Medulla oblongata (tissue), 1 donor: ENCODE data around the gene DVL1.

Source experiments
- DNase-seq: peaks from one replicate; pipeline ENCODE4 v3.0.0-alpha.2; 2015; ENCODE audit errors: extremely low spot score

DVL1 gene

GRCh38 chr1:1356796-1357401 lies 7.7 kb upstream of the DVL1 start:
- no peak for DNase-seq

GRCh38 chr1:1356166-1356795 lies 7.1 kb upstream of the DVL1 start:
- no peak for DNase-seq

GRCh38 chr1:1355416-1355815 lies 6.2 kb upstream of the DVL1 start:
- DNase-seq, result no peak

- no peak for DNase-seq
These were observed 5.3 kb upstream of the DVL1 start for GRCh38 chr1:1354271-1355247.

GRCh38 chr1:1353389-1354151 lies 4.4 kb upstream of the DVL1 start:
- no peak for DNase-seq

GRCh38 chr1:1352786-1353388 lies 3.7 kb upstream of the DVL1 start:
- DNase-seq, result no peak

- no peak for DNase-seq
These were observed 2.6 kb upstream of the DVL1 start for GRCh38 chr1:1351511-1352427.

GRCh38 chr1:1348420-1349255 lies 580 bp downstream of the DVL1 start:
- no peak for DNase-seq

GRCh38 chr1:1347663-1348419 lies 1.4 kb downstream of the DVL1 start:
- DNase-seq, result no peak

- no peak for DNase-seq
These were observed 2.1 kb downstream of the DVL1 start for GRCh38 chr1:1347026-1347595.

GRCh38 chr1:1346501-1346890 lies 2.7 kb downstream of the DVL1 start:
- no peak for DNase-seq

GRCh38 chr1:1345860-1346500 lies 3.2 kb downstream of the DVL1 start:
- no peak for DNase-seq

- no peak for DNase-seq
These were observed 3.8 kb downstream of the DVL1 start for GRCh38 chr1:1345384-1345783.

- DNase-seq, result no peak
These were observed 4.4 kb downstream of the DVL1 start for GRCh38 chr1:1344655-1345361.

- no peak for DNase-seq
These were observed 5.3 kb downstream of the DVL1 start for GRCh38 chr1:1343811-1344421.

- DNase-seq, result no peak
These were observed 6.6 kb downstream of the DVL1 start for GRCh38 chr1:1342584-1343115.
